ENCODE data around the gene GADD45G.

The GADD45G gene

DNA sequence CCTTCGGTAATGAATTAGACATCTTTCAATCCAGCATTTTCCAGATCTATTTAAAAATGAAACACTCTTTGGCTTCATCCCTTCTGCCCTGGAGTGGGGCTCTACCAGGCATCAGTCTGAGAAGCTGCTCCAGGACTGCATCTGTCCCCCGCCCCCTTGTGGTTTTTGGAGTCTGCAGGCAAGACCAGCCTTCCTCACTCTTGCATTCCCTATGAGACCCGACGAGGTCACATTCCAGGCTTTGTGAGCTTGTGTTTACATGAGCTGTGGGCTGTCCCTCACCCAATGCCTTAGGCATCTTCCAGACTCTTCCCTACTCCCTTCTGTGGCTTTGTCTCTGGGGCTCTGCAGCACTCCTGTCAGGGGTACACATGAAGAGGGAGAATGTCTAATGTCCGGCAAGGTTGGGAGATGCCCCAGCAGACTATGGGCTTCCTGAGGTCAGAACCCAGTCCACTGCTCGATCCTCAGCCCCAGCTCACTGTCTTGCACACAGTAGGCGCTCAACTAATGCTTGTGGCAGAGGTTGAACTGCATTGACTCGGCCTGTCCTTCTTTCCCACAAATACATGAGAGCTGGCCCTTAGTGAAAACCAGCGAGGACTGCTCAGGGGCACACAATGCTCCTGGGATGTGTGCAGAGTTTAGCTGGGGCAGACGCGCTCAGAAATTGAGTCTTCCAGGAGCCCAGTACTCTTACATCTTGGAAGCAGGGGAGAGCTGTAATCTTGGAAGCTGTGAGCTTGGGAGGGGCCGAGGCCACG lies 11.7 kb upstream of the GADD45G start:
- DNase-seq: peak; percentile 10

DNA sequence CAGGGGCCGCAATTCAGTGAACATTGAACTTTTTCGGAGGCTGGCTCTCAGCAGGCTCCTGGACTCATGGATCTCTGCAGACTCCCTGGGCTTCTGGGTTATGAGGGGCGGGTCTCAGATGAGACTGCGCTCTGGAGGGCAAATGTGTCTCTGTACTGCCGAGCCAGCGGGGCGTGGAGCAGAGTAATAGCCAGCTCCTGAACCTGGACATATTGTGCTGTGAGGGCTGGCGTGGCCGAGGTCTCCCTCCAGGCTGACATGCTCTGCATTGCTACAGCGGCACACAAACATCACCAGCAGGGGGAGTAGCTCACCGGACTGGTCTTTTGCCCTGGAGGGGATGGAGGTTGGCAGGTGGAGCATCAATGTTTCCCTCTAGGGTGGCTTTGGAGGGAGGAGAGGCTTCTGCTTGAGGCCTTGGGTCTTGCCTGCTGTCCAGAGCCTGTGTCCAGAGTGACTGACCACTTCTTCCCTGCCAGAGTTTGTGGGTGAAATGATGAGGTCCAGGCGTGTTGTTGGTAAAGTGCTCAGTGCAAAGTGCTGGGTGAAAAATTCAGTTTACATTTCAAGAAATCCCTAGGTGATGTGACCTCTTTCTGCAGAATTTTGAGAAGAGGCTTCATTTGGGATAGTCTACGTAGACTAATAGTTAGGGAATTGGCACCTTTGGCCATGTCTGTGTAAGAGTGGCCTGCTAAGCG lies 10.9 kb upstream of the GADD45G start:
- DNase-seq: peak; percentile 29

DNA sequence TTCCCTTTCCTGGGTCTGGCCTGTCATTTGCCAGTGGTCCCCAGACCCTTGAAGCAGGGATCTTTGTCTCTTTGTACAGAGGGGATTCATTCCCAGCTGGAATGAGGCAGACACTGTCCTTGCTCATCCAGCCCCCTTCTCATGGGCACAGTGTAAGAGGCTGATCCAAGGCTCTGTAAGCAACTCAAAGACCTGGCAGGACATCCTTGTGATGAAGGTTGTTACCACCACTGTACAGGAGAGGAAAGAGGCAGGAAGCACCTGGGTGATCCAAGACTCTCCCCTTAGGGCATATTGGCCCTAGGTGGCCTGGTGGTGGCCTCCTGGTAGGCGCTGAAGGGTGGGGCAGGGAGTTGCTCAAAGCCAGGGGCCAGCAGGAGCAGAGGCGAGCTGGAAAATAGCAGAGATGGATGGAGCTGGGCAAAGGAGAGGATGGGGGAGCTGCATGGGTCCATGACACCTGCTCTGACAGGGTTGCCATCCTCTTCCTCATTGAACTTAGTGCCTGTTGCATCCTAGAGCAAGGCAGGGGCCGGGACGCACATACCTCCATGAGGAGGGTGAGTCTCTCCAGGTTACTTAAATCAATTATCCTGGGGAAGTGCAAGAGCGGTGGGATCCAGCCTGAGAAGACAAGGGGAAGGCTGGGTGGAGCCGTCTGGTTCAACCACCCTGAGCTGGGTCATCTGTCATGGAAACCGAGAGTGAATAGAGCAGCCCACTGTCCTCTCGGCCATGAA lies 9.8 kb upstream of the GADD45G start:
- no peak for DNase-seq

DNA sequence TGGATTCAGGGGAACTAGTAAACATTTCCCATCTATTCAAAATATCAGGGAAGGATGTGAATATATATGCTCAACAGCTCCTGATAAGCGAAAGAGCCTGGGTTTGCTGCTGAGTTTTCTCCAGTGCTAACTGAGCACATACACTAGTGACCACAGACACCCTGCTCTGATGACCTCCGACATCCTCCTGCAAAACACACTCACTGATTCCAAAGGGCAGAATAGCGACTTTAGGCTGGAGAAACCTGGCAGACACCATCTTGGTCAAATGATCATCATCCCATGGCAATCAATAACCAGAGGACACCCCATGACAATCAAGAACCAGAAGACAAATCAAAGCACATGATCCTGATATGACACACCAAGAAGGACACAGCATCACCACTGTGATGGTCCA lies 9.2 kb upstream of the GADD45G start:
- DNase-seq: no peak

DNA sequence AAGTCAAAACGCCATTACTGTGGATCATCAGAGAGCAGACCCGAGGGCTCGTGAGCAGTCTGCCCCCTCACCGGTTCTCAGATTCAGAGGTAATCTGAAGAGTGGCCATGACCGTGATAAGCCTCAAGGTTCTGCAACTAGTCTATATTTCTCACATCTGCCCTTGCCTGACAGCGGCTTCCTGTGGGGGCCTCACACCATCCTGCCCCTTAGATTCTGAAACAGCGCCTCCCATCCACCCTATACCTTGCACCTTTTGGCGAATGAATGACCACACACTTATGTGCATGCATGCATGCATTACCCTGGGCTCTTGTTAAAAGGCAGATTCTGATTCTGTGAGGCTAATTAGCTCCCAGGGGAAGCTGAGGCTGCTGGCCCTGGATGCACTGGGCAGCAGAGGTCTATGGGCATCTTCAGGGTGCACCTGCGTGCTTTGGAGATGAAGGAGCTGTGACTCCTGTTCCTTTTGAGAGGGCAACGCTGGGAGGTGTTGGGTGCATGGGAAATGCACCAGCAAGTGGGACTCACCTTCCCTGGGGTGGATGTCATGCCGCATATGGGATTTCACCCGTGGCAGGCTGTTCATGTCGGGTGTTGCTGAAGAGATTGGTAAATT lies 7.8 kb upstream of the GADD45G start:
- DNase-seq: no peak

DNA sequence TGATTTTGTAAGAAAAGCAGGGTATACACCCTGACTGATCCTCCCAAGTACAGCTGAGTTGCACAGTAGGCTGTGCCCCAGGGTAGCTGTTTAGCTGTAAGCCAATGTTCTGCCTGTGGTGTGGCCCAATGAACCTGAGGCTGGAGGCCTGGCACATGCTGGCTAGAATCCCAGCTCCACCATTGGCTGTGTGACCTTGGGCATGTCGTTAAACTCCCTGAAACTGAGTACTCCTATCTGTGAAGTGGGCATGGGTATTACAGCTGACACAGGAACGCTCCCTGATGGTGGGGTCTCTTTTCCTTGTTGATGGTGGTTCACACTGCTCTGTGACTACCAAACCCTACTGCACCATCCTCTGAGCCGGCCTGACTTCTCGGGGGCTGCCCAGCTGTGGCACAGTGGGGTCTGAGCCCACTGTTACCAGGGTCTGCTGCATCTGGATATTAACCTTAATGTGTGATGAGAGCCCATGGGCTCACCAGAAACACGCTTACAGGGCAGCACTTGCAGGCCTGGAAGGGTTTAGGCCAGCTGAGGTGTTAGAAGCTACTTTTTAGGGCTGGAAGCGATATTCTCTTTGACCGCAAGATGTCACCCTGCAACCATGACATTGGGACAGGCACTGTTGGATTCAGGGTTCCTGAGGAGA lies 7.0 kb upstream of the GADD45G start:
- peak; percentile 22 for DNase-seq

DNA sequence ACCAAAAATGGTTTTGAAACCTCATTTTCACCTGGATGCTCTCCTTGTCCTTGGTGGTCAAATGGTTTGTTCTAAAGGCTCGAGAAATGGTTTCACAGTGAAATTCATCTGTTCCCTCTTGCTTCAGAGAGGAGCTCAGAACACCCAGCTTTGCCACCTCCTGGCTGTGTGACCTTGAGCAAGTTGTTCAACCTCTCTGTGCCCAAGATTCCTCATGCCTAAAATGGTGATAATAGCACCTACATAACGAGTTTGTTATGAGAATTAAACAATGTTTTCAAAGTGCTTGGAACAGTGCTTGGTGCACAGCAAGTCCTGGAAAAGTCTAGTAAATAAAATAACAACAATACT lies 6.5 kb upstream of the GADD45G start:
- no peak for DNase-seq

DNA sequence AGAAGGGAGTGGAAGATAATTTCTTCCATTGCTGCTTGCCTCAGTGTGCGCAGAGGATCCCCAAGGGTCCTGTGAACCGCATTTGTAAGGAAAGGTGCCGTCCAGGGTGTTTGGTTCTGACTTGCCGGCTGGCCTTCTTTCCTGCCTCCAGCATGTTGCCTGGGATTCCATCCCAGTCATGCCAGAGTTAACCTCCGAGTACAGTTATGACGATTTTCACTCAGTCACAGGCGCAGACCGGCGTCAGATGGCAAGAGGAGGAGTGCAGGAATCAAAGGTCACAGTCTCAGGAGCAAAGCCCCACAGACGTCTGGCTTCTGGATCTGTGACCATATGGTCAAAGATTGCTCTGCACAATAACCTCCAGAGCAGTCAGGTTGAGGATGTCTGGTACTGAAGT lies 5.9 kb upstream of the GADD45G start:
- no peak for DNase-seq

DNA sequence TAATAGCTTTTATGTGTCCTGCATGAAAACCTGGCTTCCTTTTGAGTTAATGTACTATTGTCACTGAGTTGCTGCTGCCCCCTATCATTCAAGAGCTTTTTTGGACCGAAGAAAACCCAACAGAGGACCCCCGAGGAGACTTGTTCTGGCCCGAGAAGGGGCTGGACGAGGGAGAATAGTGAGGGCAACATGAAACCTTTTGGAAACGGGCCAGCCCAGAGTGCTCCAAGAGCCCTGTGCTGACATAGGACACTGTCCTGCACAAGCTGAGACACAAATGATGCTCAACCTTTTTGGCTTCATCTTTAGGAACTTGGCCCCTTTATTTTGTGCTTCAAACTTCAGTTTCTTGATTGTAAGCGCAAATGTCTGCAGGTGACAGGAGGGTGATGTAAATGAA lies 4.0 kb upstream of the GADD45G start:
- no peak for DNase-seq

DNA sequence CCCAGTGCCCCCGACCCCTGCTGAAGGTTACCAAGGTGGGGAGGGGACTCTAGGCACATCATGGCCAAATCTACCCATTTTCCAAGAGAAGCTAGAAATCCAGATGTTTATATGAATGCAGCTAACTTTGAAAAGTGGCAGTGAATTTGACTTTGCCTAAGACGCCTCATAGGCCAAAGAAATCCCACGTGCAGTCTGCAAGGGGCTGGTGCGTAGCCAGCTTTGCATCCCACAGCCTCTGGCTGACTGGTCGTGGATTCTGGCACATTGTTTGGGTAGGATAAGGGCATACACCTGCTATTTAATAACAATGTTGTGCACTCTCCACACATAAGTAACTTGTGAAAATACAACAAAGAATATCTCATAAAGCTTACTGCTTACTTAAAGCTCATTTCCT lies 3.5 kb upstream of the GADD45G start:
- DNase-seq: no peak

DNA sequence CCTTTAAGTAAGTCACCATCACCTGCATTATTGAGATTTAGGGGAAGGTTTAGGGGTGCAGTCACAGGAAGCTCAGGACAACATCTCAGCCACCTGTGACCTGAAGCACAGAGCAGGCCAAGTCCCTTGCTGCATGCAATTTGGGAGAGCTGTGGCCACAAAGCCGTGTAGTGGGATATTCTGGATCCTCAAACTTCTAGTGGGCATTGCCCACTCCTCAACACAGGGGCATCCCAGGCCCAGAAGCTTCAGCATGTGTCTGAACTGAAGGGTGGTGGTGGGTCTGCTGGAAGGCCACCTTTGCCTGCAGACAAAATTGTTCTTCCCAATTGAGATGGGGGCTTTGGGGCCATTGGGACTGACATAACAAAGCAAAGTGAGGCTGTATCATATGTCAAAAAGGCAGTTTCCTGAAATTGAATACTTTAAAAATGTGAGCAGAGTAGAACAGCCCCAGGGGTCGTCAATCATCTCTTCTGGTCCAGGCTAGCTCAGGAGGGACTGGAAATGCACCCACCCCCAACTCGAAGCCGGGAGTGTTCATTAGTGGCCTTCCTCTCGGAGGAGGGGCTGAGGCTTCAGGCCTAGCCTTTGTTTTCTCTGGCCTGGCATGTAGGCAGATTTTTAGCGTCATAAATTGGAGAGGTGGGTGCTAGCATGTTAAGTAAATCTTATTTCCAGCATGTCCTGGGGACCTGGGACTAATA lies 2.8 kb upstream of the GADD45G start:
- DNase-seq: no peak

DNA sequence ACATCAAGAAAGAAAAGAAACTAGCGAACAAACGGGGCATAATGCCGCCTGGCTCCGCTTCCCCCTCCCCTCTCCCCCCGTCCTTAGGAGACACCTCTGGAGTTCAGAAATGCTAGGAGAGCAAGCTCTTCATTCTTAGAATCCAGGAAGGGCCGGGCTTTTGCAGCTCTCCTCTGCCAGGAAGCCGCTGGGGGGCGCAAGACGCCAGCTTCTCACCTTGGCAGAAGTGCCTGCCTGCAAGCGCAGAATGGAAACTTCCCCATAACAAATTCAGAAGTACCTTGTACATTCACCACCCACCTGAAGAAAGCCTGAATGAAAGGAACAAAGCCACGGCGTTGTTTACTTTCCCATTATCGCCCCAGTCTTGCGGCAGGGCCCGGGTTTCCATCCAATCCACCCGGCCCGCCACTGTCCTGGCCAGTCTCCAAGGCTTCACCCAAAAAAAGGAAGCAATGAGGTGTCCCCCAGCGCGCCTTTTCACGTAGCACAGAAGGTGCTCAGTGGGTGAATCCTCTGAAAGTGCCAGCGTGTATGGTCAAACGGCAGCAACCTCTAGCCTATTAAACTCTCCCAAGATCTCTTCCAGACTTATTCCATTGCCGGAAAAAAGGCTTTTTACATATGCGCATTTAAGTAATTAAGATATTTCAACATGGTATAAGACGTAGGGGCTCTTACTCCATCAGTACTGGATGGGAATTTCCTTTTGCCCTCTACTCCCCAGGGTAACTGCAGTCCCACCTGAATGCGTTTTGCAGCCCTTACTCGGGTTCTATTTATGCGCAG lies 1.6 kb upstream of the GADD45G start:
- DNase-seq: peak; percentile 65

DNA sequence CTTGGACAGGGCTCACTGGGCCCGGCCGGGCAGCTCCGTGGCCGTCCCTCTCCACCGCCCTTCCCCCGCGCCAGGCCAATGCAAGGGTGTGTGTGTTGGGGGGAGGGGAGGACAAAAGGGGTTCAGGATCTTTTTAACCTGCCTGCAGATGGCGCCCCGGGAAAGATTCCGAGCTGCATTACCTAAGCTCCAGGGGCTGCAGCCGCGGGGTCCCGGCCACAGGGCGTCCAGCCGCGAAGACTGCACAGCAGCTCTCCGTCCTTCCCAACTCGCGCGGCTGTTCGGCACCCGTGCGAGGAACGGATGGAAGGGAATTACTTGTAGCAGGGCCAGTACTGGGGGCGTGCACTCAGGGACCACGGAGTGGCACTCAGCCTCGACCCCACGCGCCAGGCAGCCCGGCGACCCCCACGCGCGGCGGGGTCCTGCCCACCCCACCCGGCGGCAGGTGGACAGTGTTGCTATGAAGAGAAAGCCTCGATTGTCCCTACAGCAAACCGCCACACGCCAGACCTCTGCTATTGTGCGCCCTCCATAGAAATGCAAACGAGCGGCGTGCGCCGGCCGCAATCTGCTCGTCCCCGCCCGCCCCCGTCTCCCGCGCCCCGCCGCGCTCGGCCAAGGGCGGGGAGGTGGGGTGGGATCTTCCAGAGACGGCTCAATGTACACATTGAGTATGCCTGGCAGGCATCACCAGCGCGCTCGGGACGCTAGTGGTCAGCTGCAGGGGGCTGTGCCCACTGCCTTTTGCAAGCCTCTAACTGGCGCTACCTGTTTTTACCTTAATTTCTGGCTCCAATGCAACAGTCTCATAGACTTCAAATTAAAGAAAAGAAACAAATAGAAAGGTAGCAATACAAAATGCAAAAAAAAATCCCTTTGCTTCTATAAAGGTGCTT lies 796 bp upstream of the GADD45G start:
- DNase-seq: peak; percentile 46

DNA sequence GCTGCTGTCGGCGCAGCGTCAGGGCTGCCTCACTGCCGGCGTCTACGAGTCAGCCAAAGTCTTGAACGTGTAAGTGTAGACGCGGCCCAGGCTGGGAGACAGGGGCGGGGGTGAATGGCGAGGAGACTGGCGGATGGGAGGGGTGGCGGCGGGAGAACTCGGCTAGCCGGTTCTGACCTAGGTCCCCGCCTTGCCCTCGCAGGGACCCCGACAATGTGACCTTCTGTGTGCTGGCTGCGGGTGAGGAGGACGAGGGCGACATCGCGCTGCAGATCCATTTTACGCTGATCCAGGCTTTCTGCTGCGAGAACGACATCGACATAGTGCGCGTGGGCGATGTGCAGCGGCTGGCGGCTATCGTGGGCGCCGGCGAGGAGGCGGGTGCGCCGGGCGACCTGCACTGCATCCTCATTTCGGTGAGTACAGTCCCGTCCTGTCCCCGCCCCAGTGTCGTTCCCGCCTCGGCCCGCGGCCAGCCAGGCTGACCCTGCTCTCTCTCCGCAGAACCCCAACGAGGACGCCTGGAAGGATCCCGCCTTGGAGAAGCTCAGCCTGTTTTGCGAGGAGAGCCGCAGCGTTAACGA lies 745 bp downstream of the GADD45G start:
- DNase-seq: no peak

DNA sequence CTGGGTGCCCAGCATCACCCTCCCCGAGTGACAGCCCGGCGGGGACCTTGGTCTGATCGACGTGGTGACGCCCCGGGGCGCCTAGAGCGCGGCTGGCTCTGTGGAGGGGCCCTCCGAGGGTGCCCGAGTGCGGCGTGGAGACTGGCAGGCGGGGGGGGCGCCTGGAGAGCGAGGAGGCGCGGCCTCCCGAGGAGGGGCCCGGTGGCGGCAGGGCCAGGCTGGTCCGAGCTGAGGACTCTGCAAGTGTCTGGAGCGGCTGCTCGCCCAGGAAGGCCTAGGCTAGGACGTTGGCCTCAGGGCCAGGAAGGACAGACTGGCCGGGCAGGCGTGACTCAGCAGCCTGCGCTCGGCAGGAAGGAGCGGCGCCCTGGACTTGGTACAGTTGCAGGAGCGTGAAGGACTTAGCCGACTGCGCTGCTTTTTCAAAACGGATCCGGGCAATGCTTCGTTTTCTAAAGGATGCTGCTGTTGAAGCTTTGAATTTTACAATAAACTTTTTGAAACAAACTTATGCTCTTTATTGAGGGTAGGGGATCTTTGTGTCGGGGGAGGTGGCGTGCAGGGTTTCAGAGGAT lies 1.3 kb downstream of the GADD45G start:
- DNase-seq: peak; percentile 79

DNA sequence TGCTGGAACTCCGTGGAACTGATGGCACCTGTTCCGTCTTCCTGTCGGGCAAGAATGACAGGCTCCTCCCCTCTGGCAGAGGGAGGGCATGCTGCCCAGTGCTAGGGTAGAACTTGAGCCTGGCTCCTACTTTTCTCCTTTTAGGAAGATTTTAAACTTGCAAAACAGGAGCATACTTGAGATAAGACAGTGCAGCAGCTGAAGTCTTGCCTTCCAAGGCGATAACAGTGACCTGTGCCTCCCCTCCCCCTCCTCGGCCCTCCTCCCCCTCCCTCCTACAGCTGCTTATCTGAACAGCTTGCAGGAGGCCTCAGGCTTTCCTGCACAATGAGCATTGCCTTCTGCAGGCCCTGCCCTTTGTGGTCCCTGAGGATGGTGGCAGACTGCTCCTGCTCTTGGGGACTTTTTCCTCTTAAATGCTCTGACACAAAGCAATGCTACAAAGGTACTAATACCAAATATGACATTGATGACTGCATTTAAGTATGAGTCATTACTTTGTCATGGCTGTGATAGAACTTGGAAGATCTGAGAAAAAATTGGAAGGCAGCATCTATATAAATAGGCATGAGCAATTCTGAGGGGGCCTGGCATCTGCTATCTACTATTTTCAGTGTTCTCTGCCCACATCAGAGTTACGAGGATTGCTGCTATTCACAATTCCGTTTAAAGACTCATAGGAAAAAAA lies 2.0 kb downstream of the GADD45G start:
- peak; percentile 89 for DNase-seq

DNA sequence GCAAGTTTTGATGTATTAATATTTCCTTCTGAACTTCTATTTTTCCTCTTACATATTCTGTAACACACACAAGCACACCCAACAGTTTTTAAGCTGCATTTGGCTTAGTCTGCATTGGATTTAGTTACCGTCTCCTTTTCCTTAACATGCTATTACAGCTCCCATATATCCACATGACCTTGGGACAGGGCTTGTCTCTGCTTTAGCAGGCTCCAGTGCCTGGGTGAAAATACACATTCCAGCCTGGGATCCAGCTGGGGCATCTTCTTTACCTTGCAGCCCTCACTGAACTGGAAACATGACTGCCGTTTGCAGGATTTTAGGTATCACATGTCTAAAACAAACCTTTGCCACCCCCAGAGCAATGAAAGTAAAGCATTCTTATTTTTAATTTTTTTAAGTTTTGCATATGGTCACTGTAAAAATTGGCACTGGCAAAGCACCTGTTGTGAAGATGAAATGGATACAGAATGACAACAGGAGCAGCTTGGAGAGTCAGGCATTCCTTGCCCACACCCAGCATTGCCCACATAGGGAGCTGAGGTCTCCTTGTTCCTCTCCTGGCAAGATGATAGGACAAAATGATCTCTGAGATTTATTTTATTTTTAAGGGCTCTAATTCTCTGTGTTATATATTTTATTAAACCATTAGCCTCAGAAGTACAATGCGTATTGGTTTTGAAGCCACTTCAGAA lies 4.0 kb downstream of the GADD45G start:
- no peak for DNase-seq

DNA sequence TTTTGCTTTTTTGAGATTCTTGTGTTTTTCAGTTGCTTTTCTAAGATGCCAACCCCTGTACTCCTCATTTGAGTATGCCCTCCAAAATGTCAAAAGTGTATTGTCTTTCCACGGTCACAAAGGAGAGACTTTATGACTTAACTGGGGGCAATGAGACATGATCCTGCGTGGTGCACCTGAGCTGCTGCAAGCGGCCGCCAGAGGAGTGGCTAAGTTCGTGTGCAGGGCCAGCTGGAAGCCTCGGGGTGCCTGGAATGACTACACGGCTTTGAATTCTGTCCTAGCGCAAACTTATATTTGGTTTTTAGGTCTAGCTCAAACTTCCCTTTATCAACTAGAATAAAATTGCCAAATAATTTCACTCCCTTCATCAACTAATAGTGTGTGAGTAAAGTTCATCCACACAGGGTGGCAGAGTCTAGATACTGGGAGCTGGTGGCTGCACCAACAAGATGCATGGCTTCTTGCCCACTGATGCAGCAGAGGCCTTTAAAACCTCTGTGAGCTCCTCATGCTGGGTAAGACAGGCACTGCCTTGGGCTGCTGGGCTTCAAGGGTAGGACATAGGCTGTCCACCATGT lies 4.7 kb downstream of the GADD45G start:
- DNase-seq: no peak

Data from NCI-H226 (cell line).